ENCODE data around the gene DNAH9.

DNAH9 gene

GRCh38 chr17:11813871-11814270 is 215.6 kb downstream of the DNAH9 start:
- Histone ChIP-seq H3K27ac (ENCODE audit: low read depth, low read length) (no peak overlapping the region), H3K36me3 (ENCODE audit: control insufficient read depth in 5 of 5, insufficient read depth in 5 of 5, low read length in 5 of 5) (no peaks in the 10 kb centered on the region), H3K9ac (ENCODE audit: low read length in 5 of 5) (no peak overlapping the region), H3K27me3 (ENCODE audit: control insufficient read depth in 5 of 5, insufficient read depth in 4 of 5, low read length in 5 of 5) (no peaks in the 10 kb centered on the region), H3K9me3 (ENCODE audit: control insufficient read depth in 5 of 5, low read length in 5 of 5) (no peaks in the 10 kb centered on the region), H3K4me1 (ENCODE audit: control insufficient read depth in 5 of 5, insufficient read depth in 5 of 5, low read length in 5 of 5) (peaks cover 0 to 9% (median 0%) of the 10 kb centered on the region in 5 donors), H3K4me3 (ENCODE audit: low read depth in 1 of 5, low read length in 5 of 5) (no peak overlapping the region)

GRCh38 chr17:11814655-11815262 is 216.5 kb downstream of the DNAH9 start:
- H3K4me3 ChIP-seq (ENCODE audit: low read depth in 1 of 5, low read length in 5 of 5): no peak overlapping the region
- H3K4me1 ChIP-seq (ENCODE audit: control insufficient read depth in 5 of 5, insufficient read depth in 5 of 5, low read length in 5 of 5): peaks cover 0 to 9% (median 0%) of the 10 kb centered on the region in 5 donors
- no peak overlapping the region for H3K27ac ChIP-seq (ENCODE audit: low read depth, low read length)
- H3K27me3 ChIP-seq (ENCODE audit: control insufficient read depth in 5 of 5, insufficient read depth in 4 of 5, low read length in 5 of 5): no peaks in the 10 kb centered on the region
- H3K36me3 ChIP-seq (ENCODE audit: control insufficient read depth in 5 of 5, insufficient read depth in 5 of 5, low read length in 5 of 5): no peaks in the 10 kb centered on the region
- H3K9ac ChIP-seq (ENCODE audit: low read length in 5 of 5): no peak overlapping the region
- no peaks in the 10 kb centered on the region for H3K9me3 ChIP-seq (ENCODE audit: control insufficient read depth in 5 of 5, low read length in 5 of 5)

- Histone ChIP-seq H3K36me3 (ENCODE audit: control insufficient read depth in 5 of 5, insufficient read depth in 5 of 5, low read length in 5 of 5) (no peaks in the 10 kb centered on the region), H3K27ac (ENCODE audit: low read depth, low read length) (no peak overlapping the region), H3K9ac (ENCODE audit: low read length in 5 of 5) (no peak overlapping the region), H3K27me3 (ENCODE audit: control insufficient read depth in 5 of 5, insufficient read depth in 4 of 5, low read length in 5 of 5) (no peaks in the 10 kb centered on the region), H3K9me3 (ENCODE audit: control insufficient read depth in 5 of 5, low read length in 5 of 5) (no peaks in the 10 kb centered on the region), H3K4me3 (ENCODE audit: low read depth in 1 of 5, low read length in 5 of 5) (no peak overlapping the region), H3K4me1 (ENCODE audit: control insufficient read depth in 5 of 5, insufficient read depth in 5 of 5, low read length in 5 of 5) (peaks cover 0 to 9% (median 0%) of the 10 kb centered on the region in 5 donors)
Measured at GRCh38 chr17:11816409-11816808, 218.1 kb downstream of the DNAH9 start.

GRCh38 chr17:11823862-11824261 is 225.6 kb downstream of the DNAH9 start:
- Histone ChIP-seq H3K4me1 (ENCODE audit: control insufficient read depth in 5 of 5, insufficient read depth in 5 of 5, low read length in 5 of 5) (no peaks in the 10 kb centered on the region), H3K4me3 (ENCODE audit: low read depth in 1 of 5, low read length in 5 of 5) (no peak overlapping the region), H3K36me3 (ENCODE audit: control insufficient read depth in 5 of 5, insufficient read depth in 5 of 5, low read length in 5 of 5) (no peaks in the 10 kb centered on the region), H3K27ac (ENCODE audit: low read depth, low read length) (no peak overlapping the region), H3K27me3 (ENCODE audit: control insufficient read depth in 5 of 5, insufficient read depth in 4 of 5, low read length in 5 of 5) (no peaks in the 10 kb centered on the region), H3K9me3 (ENCODE audit: control insufficient read depth in 5 of 5, low read length in 5 of 5) (no peaks in the 10 kb centered on the region), H3K9ac (ENCODE audit: low read length in 5 of 5) (no peak overlapping the region)

- H3K27me3 ChIP-seq (ENCODE audit: control insufficient read depth in 5 of 5, insufficient read depth in 4 of 5, low read length in 5 of 5): peaks cover 0 to 3% (median 0%) of the 10 kb centered on the region in 5 donors
Measured at GRCh38 chr17:11825572-11826209, 227.4 kb downstream of the DNAH9 start.

GRCh38 chr17:11832401-11833137 is 234.3 kb downstream of the DNAH9 start:
- H3K36me3 ChIP-seq (ENCODE audit: control insufficient read depth in 5 of 5, insufficient read depth in 5 of 5, low read length in 5 of 5): no peaks in the 10 kb centered on the region
- H3K27ac ChIP-seq (ENCODE audit: low read depth, low read length): no peak overlapping the region
- H3K27me3 ChIP-seq (ENCODE audit: control insufficient read depth in 5 of 5, insufficient read depth in 4 of 5, low read length in 5 of 5): peaks cover 0 to 3% (median 0%) of the 10 kb centered on the region in 5 donors
- H3K9ac ChIP-seq (ENCODE audit: low read length in 5 of 5): no peak overlapping the region
- peaks cover 0 to 4% (median 0%) of the 10 kb centered on the region in 5 donors for H3K9me3 ChIP-seq (ENCODE audit: control insufficient read depth in 5 of 5, low read length in 5 of 5)
- no peak overlapping the region for H3K4me3 ChIP-seq (ENCODE audit: low read depth in 1 of 5, low read length in 5 of 5)
- no peaks in the 10 kb centered on the region for H3K4me1 ChIP-seq (ENCODE audit: control insufficient read depth in 5 of 5, insufficient read depth in 5 of 5, low read length in 5 of 5)

More at GRCh38 chr17:11825572-11826209, 227.4 kb downstream of the DNAH9 start:
- H3K9me3 ChIP-seq (ENCODE audit: control insufficient read depth in 5 of 5, low read length in 5 of 5): no peaks in the 10 kb centered on the region
- no peaks in the 10 kb centered on the region for H3K4me1 ChIP-seq (ENCODE audit: control insufficient read depth in 5 of 5, insufficient read depth in 5 of 5, low read length in 5 of 5)
- no peak overlapping the region for H3K4me3 ChIP-seq (ENCODE audit: low read depth in 1 of 5, low read length in 5 of 5)
- H3K9ac ChIP-seq (ENCODE audit: low read length in 5 of 5): no peak overlapping the region
- no peaks in the 10 kb centered on the region for H3K36me3 ChIP-seq (ENCODE audit: control insufficient read depth in 5 of 5, insufficient read depth in 5 of 5, low read length in 5 of 5)
- H3K27ac ChIP-seq (ENCODE audit: low read depth, low read length): no peak overlapping the region

GRCh38 chr17:11836508-11836907 is 238.2 kb downstream of the DNAH9 start:
- Histone ChIP-seq H3K27me3 (ENCODE audit: control insufficient read depth in 5 of 5, insufficient read depth in 4 of 5, low read length in 5 of 5) (no peaks in the 10 kb centered on the region), H3K9me3 (ENCODE audit: control insufficient read depth in 5 of 5, low read length in 5 of 5) (peaks cover 0 to 2% (median 0%) of the 10 kb centered on the region in 5 donors), H3K4me1 (ENCODE audit: control insufficient read depth in 5 of 5, insufficient read depth in 5 of 5, low read length in 5 of 5) (peaks cover 0 to 4% (median 0%) of the 10 kb centered on the region in 5 donors), H3K27ac (ENCODE audit: low read depth, low read length) (no peak overlapping the region), H3K9ac (ENCODE audit: low read length in 5 of 5) (no peak overlapping the region), H3K4me3 (ENCODE audit: low read depth in 1 of 5, low read length in 5 of 5) (no peak overlapping the region), H3K36me3 (ENCODE audit: control insufficient read depth in 5 of 5, insufficient read depth in 5 of 5, low read length in 5 of 5) (no peaks in the 10 kb centered on the region)

GRCh38 chr17:11840052-11840451 is 241.8 kb downstream of the DNAH9 start:
- no peak overlapping the region for H3K27ac ChIP-seq (ENCODE audit: low read depth, low read length)
- H3K27me3 ChIP-seq (ENCODE audit: control insufficient read depth in 5 of 5, insufficient read depth in 4 of 5, low read length in 5 of 5): no peaks in the 10 kb centered on the region

GRCh38 chr17:11840831-11841230 is 242.6 kb downstream of the DNAH9 start:
- peaks cover 0 to 4% (median 0%) of the 10 kb centered on the region in 5 donors for H3K4me1 ChIP-seq (ENCODE audit: control insufficient read depth in 5 of 5, insufficient read depth in 5 of 5, low read length in 5 of 5)
- H3K27me3 ChIP-seq (ENCODE audit: control insufficient read depth in 5 of 5, insufficient read depth in 4 of 5, low read length in 5 of 5): no peaks in the 10 kb centered on the region
- no peaks in the 10 kb centered on the region for H3K9me3 ChIP-seq (ENCODE audit: control insufficient read depth in 5 of 5, low read length in 5 of 5)
- no peak overlapping the region for H3K4me3 ChIP-seq (ENCODE audit: low read depth in 1 of 5, low read length in 5 of 5)
- H3K9ac ChIP-seq (ENCODE audit: low read length in 5 of 5): no peak overlapping the region
- no peaks in the 10 kb centered on the region for H3K36me3 ChIP-seq (ENCODE audit: control insufficient read depth in 5 of 5, insufficient read depth in 5 of 5, low read length in 5 of 5)
- no peak overlapping the region for H3K27ac ChIP-seq (ENCODE audit: low read depth, low read length)

More at GRCh38 chr17:11840052-11840451, 241.8 kb downstream of the DNAH9 start:
- Histone ChIP-seq H3K4me3 (ENCODE audit: low read depth in 1 of 5, low read length in 5 of 5) (no peak overlapping the region), H3K4me1 (ENCODE audit: control insufficient read depth in 5 of 5, insufficient read depth in 5 of 5, low read length in 5 of 5) (peaks cover 0 to 4% (median 0%) of the 10 kb centered on the region in 5 donors), H3K9ac (ENCODE audit: low read length in 5 of 5) (no peak overlapping the region), H3K36me3 (ENCODE audit: control insufficient read depth in 5 of 5, insufficient read depth in 5 of 5, low read length in 5 of 5) (no peaks in the 10 kb centered on the region), H3K9me3 (ENCODE audit: control insufficient read depth in 5 of 5, low read length in 5 of 5) (no peaks in the 10 kb centered on the region)

- Histone ChIP-seq H3K4me3 (ENCODE audit: low read depth in 1 of 5, low read length in 5 of 5) (no peak overlapping the region), H3K27me3 (ENCODE audit: control insufficient read depth in 5 of 5, insufficient read depth in 4 of 5, low read length in 5 of 5) (no peaks in the 10 kb centered on the region), H3K9me3 (ENCODE audit: control insufficient read depth in 5 of 5, low read length in 5 of 5) (no peaks in the 10 kb centered on the region), H3K27ac (ENCODE audit: low read depth, low read length) (no peak overlapping the region), H3K4me1 (ENCODE audit: control insufficient read depth in 5 of 5, insufficient read depth in 5 of 5, low read length in 5 of 5) (peaks cover 0 to 5% (median 3%) of the 10 kb centered on the region in 5 donors), H3K9ac (ENCODE audit: low read length in 5 of 5) (no peak overlapping the region), H3K36me3 (ENCODE audit: control insufficient read depth in 5 of 5, insufficient read depth in 5 of 5, low read length in 5 of 5) (no peaks in the 10 kb centered on the region)
Measured at GRCh38 chr17:11848330-11848729, 250.1 kb downstream of the DNAH9 start.
